H4 (cell line): Measurements from ENCODE around the gene DDAH2. TPM values are rescaled to one million over a fixed set of nuclear protein-coding genes. Genes with fewer than 3 reads are reported as not detected.
"Not testable (repeated sequence)": the region's sequence is repeated elsewhere in the genome, so short reads cannot be mapped to it uniquely, and the experiment has no call there.

Experiments used
- DNase-seq: peaks from one replicate; pipeline ENCODE4 v3.0.0-alpha.2; 2015; ENCODE audit warnings: low spot score
- total RNA-seq: library from RNA; depleted of rRNA; stranded (reverse); fragments of >200 nt; shearing (Covaris generic); gene quantifications from 2 replicates; pipeline ENCODE4 v1.2.3, GENCODE V29; 2014

Gene DDAH2
- total RNA-seq, 1 experiment from 2014 or later, result 75.2 TPM

DNA sequence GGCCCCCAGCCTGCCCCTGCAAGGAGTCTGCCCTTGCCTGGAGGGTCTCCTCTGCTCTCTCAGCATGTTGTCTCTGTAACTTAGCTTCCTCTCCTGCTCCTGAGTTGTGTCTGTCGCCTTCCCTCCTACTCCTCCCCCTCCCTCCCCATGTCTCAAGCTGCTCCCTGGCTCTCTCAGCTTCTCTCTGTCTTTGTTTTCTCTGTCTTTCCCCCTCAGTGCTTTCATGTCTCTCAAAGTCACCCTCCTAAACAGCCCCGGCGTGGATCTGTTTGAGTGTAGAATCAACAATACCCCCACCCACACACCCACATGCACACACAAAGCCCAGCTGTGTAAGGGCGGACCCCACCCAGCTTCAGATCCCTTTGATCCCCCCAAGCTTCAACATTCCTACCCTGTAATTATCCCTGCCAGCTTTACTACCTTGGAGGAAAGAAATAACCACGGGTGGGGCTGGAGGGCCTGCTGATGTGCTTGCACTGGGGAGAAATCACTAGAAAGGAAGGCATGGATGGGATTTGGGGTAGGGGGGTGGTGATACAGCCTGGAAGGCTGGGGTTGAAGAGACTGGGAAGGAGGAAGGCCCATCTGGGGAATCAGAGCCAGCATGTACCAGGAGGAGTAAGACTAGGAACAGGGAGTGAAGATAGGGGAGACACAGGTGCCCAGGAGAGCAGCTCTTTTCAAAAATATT is 15.0 kb downstream of the DDAH2 start:
- no peak for DNase-seq

DNA sequence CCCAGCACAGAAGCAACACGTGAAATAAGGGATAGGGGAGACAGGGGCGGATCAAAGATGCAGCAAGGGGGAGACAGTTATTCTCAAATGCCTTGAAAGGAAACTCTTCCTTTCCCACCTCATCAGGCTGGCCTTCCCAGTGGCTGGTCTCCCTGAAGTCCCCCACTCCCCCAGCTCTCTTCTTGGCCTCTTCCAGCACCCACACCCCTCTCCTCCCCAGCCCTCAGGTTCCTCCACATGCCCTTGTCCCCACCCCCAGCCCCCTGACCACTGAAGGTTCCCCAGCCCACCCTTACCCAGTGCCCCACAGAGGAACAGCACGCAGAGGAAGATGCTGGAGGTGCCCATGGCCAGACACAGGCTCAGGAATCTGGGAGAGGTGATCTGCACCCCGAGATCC is 15.6 kb downstream of the DDAH2 start:
- no peak for DNase-seq

DNA sequence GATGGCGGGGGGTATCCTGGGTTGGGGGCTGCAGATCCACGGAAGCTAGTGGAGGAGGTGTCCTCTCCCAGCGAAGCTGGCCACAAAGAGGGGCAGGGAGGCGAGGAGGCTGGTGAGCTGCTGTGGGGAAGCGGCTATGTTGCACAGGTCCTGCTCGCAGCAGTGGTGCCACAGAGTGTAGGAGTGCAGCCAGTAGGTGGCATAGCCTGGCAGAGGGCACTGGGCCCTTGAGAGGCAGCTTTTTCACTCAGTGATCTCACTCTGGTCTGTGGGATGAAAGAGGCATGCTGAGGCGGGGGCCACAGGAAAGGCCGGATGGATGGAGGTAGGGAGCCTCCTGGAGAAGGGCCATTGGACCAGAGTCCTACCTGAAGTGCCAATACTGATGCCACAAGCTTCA is 16.8 kb downstream of the DDAH2 start:
- DNase-seq, result no peak

- DNase-seq, result no peak
Measured at GRCh38 chr6:31711233-31711632, 17.9 kb downstream of the DDAH2 start.

- no peak for DNase-seq
Measured at GRCh38 chr6:31710523-31711219, 18.4 kb downstream of the DDAH2 start.

GRCh38 chr6:31709157-31709556 is 19.9 kb downstream of the DDAH2 start:
- not testable (repeated sequence) for DNase-seq

DNA sequence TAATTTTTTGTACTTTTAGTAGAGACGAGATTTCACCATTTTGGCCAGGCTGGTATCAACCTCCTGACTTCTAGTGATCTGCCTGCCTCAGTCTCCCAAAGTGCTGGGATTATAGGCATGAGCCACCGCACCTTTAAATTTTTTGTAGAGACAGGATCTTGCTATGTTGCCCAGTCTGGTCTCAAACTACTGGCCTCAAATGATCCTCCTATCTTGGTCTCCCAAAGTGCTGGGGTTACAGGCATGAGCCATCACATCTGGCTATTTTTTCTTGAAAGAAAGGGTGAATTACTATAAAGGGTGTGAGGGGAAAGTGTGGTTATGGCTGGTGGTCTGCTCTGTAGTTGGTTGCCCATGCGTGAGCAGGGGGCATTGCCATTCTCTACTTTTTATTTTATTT is 20.9 kb downstream of the DDAH2 start:
- DNase-seq, result no peak

- no peak for DNase-seq
Measured at GRCh38 chr6:31707701-31708100, 21.4 kb downstream of the DDAH2 start.

- DNase-seq, result no peak
Measured at GRCh38 chr6:31706599-31706998, 22.5 kb downstream of the DDAH2 start, which contains the start of gene LY6G6F. Gene LY6G6F (plus strand): TSS chr6:31706866. CDS start chr6:31706907, 41 bp downstream.

DNA sequence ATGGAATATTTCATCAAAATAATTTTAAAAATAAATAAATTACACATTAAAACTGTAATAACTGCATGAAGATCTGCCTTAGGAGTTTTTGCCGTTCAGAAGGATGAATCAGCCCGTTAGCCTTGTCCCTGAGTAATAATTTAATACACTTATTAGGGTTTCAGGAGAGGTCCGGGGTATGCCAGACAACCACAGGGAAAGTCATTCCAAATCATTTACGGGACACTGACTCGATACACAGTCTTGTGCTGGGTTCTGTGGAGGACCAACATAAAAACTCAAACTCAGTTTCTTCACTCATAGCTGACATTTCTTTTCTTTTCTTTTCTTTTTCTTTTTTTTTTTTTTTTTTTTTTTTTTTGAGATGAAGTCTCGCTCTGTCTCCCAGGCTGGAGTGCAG is 23.2 kb downstream of the DDAH2 start:
- DNase-seq, result no peak

DNA sequence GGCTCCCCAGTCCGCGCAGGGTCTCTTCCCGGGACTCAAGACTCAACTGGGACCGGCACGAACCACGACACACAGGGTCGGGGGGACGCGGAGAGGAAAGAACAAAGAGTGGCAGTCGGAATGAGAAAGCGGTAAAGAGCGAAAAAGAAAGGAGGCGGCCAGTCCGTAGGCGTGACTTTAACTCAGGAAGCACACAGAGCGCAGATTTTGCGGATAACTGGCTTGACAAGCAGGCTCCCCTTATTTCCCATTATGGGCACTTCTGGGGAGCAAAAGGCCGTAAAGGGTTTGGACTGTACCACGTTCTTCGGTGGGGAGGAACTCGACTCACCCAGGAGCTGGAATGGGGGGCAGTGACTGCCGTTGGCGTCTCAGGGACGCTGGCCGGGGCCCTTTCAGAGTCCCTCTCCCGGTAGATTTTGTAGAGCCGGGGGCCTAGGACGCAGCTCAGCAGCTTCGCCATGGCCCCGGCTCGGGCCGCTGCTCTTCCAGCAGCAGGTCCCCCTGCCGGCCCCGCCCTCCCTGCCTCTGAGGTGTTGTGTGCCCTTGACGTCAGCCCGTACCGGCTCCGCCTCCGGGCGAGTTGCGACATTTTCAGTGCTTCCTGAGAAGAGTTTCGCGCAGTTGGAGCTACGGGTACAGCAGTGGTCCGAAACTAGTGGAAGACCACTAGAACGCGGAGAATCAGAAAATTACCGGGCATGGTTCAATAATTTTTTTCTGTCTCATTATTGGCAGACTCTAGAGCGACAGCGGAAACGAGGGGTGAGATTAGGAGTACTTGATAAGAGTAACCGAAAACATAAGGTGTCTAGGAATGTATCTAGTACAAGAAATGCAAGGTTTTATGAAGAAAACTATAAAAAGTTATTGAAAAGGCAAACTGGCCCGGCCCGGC is 26.0 kb downstream of the DDAH2 start, which contains the start of gene ABHD16A:
Gene ABHD16A, minus strand, starts transcription at position 506 of the 898 bp plus-strand sequence. Its CDS starts 43 bp downstream, at position 463.
- DNase-seq, result peak; percentile 98

- DNase-seq, result no peak
Measured at GRCh38 chr6:31702405-31702818, 26.7 kb downstream of the DDAH2 start.

- DNase-seq, result no peak
Measured at GRCh38 chr6:31701666-31702404, 27.3 kb downstream of the DDAH2 start.

DNA sequence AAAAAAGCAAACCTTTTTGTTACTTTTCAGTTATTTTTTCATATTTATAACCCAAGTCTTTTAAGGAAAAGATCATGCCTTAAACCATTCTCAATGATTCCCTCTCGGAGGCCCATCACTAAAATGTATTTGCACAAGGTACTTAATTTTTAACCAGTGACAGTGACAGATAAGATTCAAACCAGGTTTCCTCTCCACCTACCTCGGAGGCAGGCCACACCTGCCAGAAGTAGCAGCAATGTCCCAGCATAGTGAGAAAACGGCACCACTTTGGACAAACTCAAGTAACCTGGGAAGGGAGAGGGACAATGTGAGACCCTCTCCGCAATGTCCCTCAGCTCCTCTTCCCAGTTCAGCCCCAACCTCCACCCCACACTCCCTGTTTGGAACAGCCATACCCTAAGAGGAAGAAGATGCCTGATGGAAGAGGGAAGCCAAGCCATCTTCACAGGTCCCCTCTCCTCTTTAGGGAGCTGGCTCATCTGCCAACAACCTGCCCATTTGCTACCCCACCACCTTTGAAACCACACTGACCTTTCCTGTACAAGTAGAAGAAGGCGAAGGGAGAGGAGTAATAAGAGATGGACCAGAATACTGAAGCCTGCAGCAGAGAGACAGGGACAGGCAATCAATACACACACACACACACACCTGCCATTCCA is 28.2 kb downstream of the DDAH2 start:
- DNase-seq, result no peak

- DNase-seq, result no peak
Measured at GRCh38 chr6:31697555-31697954, 31.5 kb downstream of the DDAH2 start.

DNA sequence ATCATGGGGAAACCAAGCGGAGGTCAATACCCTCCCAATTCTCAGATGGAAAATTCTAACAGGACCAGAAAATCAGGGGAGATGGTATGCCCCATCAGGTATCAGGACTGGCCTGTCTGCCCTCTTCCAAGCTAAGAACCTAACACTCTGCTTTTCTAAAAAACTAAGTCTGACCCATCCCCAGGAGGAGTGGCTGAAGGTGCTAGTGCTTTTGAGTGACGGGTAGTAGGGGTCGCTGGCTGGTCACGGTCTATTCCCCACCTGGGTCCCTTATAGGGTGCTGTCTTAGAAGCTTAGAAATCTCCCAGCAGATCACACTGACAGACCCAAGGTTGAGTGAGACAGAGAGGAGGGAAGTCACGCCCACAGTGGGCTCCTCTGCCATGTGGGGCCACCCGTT is 35.6 kb downstream of the DDAH2 start:
- DNase-seq, result no peak

DNA sequence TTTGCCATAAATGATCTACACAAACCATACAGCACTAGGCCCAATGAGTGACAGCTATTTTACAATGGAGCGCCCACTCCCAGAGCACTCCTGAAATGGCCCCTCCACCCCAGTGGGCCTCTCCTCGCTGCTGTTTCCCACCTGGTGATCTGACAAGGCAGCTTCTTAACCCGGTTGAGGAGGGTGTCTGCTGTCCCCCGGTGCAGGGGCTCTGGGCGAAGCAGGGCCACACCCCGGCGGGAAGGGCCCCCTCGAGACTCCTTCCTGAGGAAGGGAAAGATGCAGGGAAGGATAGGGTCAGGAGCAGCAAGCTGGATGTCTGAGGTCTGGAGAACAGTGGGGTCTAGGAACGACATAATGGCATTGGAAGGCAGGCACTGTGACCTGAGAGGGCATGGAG is 36.2 kb downstream of the DDAH2 start:
- DNase-seq, result no peak

DNA sequence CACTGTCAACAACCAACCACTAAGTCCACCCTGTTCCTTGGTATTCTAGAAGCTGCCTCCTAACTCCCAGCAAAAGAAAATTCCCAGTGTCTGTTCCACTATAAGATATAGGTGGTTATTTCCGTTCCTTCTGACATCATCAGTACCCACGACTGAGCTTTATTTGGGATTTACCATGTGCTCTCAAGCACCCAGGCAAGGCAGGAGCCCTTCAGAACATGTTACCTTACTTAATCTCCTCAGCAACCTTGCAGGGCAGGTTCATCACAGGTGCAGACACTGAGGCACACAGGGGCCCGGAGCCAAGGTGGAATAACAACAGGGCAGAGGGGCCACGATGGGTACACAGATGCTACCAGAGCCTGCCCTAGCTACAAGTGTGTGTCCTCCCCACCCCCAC is 36.7 kb downstream of the DDAH2 start:
- DNase-seq, result no peak

DNA sequence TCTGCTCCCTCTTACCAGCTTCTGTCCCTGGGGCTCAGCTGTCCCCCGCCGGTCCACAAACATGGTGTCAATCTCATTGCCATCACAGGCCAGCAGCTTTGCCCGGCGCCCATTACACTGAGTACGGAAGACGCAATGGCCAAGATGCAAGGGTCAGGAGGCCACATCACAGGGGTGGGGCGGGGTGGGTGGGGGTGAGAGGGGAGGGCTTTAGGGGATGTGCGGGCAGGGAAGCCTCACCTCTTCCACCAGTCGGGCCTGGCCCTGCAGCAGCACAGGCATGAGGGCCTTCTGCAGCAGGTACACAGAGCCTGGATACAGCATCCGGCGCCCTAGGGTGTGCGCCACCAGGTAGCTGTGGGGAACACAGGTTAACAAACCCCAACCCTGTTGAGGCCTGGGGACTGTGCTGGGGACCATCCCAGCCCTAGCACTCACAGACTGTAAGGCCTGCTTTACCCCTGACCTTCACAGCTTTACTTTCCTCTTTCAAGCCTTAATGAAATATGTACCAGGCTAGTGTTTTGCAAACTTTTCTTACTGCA is 37.5 kb downstream of the DDAH2 start:
- no peak for DNase-seq

GRCh38 chr6:31691078-31691463 is 38.0 kb downstream of the DDAH2 start:
- DNase-seq, result no peak
